Measurements from ENCODE around the gene DNAJC11. TPM values are rescaled to one million over a fixed set of nuclear protein-coding genes. Genes with fewer than 3 reads are reported as not detected.

Gene DNAJC11
- total RNA-seq, 6 donors from 2014 or later = 35.9 to 44.0 (median 38.2) TPM

- Histone ChIP-seq H3K27ac (peak overlapping the region in 3 of 4 donors; percentile 16 to 31 (median 29)), H3K9me3 (no peaks in the 10 kb centered on the region), H3K36me3 (peaks cover 0 to 69% (median 39%) of the 10 kb centered on the region in 4 donors), H3K27me3 (no peaks in the 10 kb centered on the region), H3K4me3 (no peak overlapping the region), H3K4me1 (peaks cover 8 to 60% (median 23%) of the 10 kb centered on the region in 4 donors)
- peak in 1 of 2 donors; percentile 31 for ATAC-seq (ENCODE audit: low FRiP score in 2 of 2)
- TF ChIP-seq POLR2A (IDR thresholded peaks at IDR 0.05) (no peak), EP300 (IDR thresholded peaks at IDR 0.05) (no peak), POLR2AphosphoS5 (IDR thresholded peaks at IDR 0.05) (no peak)
- TF ChIP-seq, protein P1, sequence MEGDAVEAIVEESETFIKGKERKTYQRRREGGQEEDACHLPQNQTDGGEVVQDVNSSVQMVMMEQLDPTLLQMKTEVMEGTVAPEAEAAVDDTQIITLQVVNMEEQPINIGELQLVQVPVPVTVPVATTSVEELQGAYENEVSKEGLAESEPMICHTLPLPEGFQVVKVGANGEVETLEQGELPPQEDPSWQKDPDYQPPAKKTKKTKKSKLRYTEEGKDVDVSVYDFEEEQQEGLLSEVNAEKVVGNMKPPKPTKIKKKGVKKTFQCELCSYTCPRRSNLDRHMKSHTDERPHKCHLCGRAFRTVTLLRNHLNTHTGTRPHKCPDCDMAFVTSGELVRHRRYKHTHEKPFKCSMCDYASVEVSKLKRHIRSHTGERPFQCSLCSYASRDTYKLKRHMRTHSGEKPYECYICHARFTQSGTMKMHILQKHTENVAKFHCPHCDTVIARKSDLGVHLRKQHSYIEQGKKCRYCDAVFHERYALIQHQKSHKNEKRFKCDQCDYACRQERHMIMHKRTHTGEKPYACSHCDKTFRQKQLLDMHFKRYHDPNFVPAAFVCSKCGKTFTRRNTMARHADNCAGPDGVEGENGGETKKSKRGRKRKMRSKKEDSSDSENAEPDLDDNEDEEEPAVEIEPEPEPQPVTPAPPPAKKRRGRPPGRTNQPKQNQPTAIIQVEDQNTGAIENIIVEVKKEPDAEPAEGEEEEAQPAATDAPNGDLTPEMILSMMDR (IDR thresholded peaks at IDR 0.05) = no peak
- peak; percentile 65 for DNase-seq
- WGBS, 2 donors = 57 to 66% methylated on average over 6 to 13 of the region's 13 CpGs
Observed at GRCh38 chr1:6587261-6588005, 114.2 kb downstream of the DNAJC11 start.

- ATAC-seq (ENCODE audit: low FRiP score in 2 of 2) (no peak), DNase-seq (peak in 1 of 2 donors; percentile 62)
- peaks cover 19 to 66% (median 33%) of the 10 kb centered on the region in 4 donors for H3K4me1 ChIP-seq
- H3K27ac ChIP-seq = peak overlapping the region in 1 of 4 donors; percentile 44
- H3K27me3 ChIP-seq = no peaks in the 10 kb centered on the region
- TF ChIP-seq POLR2AphosphoS5 (IDR thresholded peaks at IDR 0.05) (no peak), EP300 (IDR thresholded peaks at IDR 0.05) (no peak)
- WGBS, 2 donors = 93 to 100% methylated on average over 4 to 11 of the region's 11 CpGs
- peaks cover 0 to 58% (median 31%) of the 10 kb centered on the region in 4 donors for H3K36me3 ChIP-seq
- no peak overlapping the region for H3K4me3 ChIP-seq
- H3K9me3 ChIP-seq = no peaks in the 10 kb centered on the region
Observed at GRCh38 chr1:6586404-6586816, 115.2 kb downstream of the DNAJC11 start.

GRCh38 chr1:6585841-6586240, 115.8 kb downstream of the DNAJC11 start:
- Histone ChIP-seq H3K9me3 (no peaks in the 10 kb centered on the region), H3K27me3 (no peaks in the 10 kb centered on the region), H3K36me3 (peaks cover 0 to 53% (median 31%) of the 10 kb centered on the region in 4 donors), H3K4me1 (peaks cover 24 to 70% (median 39%) of the 10 kb centered on the region in 4 donors), H3K27ac (peak overlapping the region in 1 of 4 donors; percentile 44), H3K4me3 (no peak overlapping the region)
- TF ChIP-seq, protein P1 (IDR thresholded peaks at IDR 0.05) = no peak
- TF ChIP-seq EP300 (IDR thresholded peaks at IDR 0.05) (no peak), POLR2AphosphoS5 (IDR thresholded peaks at IDR 0.05) (no peak), POLR2A (IDR thresholded peaks at IDR 0.05) (no peak)
- WGBS, 2 donors = 89 to 92% methylated on average over 6 to 7 of the region's 7 CpGs
- ATAC-seq (ENCODE audit: low FRiP score in 2 of 2) (no peak), DNase-seq (peak in 1 of 2 donors; percentile 33)

DNA sequence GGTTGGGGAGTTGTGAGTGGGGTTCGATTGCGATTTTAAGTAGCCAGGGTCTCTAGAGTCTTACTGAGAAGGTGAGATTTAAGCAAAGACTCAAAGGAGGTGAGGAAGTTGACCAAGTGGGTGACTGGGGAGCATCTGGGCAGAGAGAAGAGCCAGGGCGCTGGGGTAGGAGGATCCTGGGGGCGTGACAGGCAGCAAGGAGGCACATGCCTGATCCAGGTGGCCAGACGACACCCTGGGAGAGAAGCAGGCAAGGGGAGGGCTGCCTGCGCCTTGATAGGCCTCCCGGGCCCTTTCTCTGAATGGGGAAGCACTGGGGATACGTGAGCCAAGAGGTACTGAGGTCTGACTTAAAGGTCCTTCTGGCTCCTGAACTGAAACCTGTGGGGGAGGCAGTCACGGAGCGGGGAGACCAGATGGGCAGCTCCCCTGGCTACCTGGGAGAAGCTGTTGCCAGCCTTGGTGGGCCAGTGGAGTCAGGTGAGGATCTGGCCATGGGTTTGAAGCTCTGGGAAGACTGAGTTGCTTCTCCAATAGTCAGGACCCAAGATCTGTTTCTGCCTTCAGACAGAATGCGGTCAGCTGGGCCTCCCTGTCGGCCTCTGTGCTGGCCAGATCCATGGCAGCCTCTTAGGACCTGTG, 116.4 kb downstream of the DNAJC11 start:
- Histone ChIP-seq H3K36me3 (peaks cover 0 to 46% (median 26%) of the 10 kb centered on the region in 4 donors), H3K4me3 (no peak overlapping the region), H3K4me1 (peaks cover 29 to 75% (median 44%) of the 10 kb centered on the region in 4 donors), H3K9me3 (no peaks in the 10 kb centered on the region), H3K27me3 (no peaks in the 10 kb centered on the region), H3K27ac (peak overlapping the region in 1 of 4 donors; percentile 26)
- 90 to 91% methylated on average over 9 to 11 of the region's 12 CpGs for WGBS, 2 donors
- TF ChIP-seq, protein P1 (IDR thresholded peaks at IDR 0.05) = no peak
- no peak for TF ChIP-seq POLR2AphosphoS5 (IDR thresholded peaks at IDR 0.05)
- TF ChIP-seq EP300 (IDR thresholded peaks at IDR 0.05) = no peak
- no peak for TF ChIP-seq POLR2A (IDR thresholded peaks at IDR 0.05)
- DNase-seq (no peak), ATAC-seq (ENCODE audit: low FRiP score in 2 of 2) (no peak)

Other genes starting within 250 kb of the DNAJC11 start
- 10 to 100 TPM in 4 of 6 donors, 1 to 10 TPM in 2; 4.6 to 51.3 (median 14.0) TPM for gene TNFRSF25, start 235.6 kb downstream of the DNAJC11 start, total RNA-seq
- 10 to 100 TPM in 5 of 6 donors, 1 to 10 TPM in 1; 5.0 to 31.4 (median 12.6) TPM for gene PLEKHG5, start 210.1 kb downstream of the DNAJC11 start, total RNA-seq
- gene NOL9, start 147.3 kb downstream of the DNAJC11 start, total RNA-seq = 10 to 100 TPM; 19.6 to 41.9 (median 24.7) TPM
- under 1 TPM in 2 of 6 donors, not detected in 4; 0.11 to 0.15 TPM for gene TAS1R1, start 146.5 kb downstream of the DNAJC11 start, total RNA-seq
- gene ZBTB48, start 121.8 kb downstream of the DNAJC11 start, total RNA-seq = 10 to 100 TPM; 16.2 to 56.6 (median 36.9) TPM
- 10 to 100 TPM; 26.4 to 66.0 (median 39.7) TPM for gene KLHL21, start 98.9 kb downstream of the DNAJC11 start, total RNA-seq
- 10 to 100 TPM in 3 of 6 donors, 1 to 10 TPM in 3; 8.4 to 23.0 (median 9.8) TPM for gene PHF13, start 88.1 kb downstream of the DNAJC11 start, total RNA-seq
- 10 to 100 TPM in 5 of 6 donors, 1 to 10 TPM in 1; 7.7 to 26.2 (median 17.3) TPM for gene THAP3, start 76.9 kb downstream of the DNAJC11 start, total RNA-seq
- gene CAMTA1, start 83.6 kb upstream of the DNAJC11 start, total RNA-seq = 10 to 100 TPM; 38.8 to 74.0 (median 46.1) TPM